Smooth muscle cell (in vitro differentiated cells): ENCODE results near the gene UNC119B. TPM values are rescaled to one million over a fixed set of nuclear protein-coding genes. Genes with fewer than 3 reads are reported as not detected.

Source experiments
- DNase-seq: peaks from one replicate; lab custom pipeline; 2025; ENCODE audit not compliant: unreplicated experiment; lab: John Stamatoyannopoulos, UW
- H2AFZ ChIP-seq: fragments of 200-600 bp; sonication (generic); 2 replicates; pipeline ENCODE4 v1.6.0; 2016; ENCODE audit warnings: antibody characterized with exemption, low read depth, mild to moderate bottlenecking
- H3F3A ChIP-seq: fragments of 200-600 bp; sonication (generic); 2 replicates; pipeline ENCODE4 v1.6.0; 2017; ENCODE audit warnings: antibody characterized with exemption, low read depth
- H3K27ac ChIP-seq: fragments of 200-600 bp; sonication (generic); 2 replicates; pipeline ENCODE4 v1.5.1; 2016; ENCODE audit warnings: low read depth, mild to moderate bottlenecking
- H3K27me3 ChIP-seq: fragments of 200-600 bp; sonication (generic); 2 replicates; pipeline ENCODE4 v1.6.1; 2016; ENCODE audit warnings: low read depth, mild to moderate bottlenecking
- H3K36me3 ChIP-seq: fragments of 200-600 bp; sonication (generic); 2 replicates; pipeline ENCODE4 v1.5.1; 2016; ENCODE audit warnings: low read depth
- H3K4me1 ChIP-seq: fragments of 200-600 bp; sonication (generic); 2 replicates; pipeline ENCODE4 v1.5.1; 2016; ENCODE audit warnings: low read depth
- H3K4me2 ChIP-seq: fragments of 200-600 bp; sonication (generic); 2 replicates; pipeline ENCODE4 v1.6.0; 2016; ENCODE audit warnings: mild to moderate bottlenecking
- H3K4me3 ChIP-seq: fragments of 200-600 bp; sonication (generic); 2 replicates; pipeline ENCODE4 v1.5.1; 2016; ENCODE audit warnings: mild to moderate bottlenecking
- H3K79me2 ChIP-seq: fragments of 200-600 bp; sonication (generic); 2 replicates; pipeline ENCODE4 v1.6.0; 2016; ENCODE audit warnings: low read depth, mild to moderate bottlenecking
- H3K9ac ChIP-seq: fragments of 200-600 bp; sonication (generic); 2 replicates; pipeline ENCODE4 v1.6.0; 2016; ENCODE audit warnings: low read depth
- H3K9me3 ChIP-seq: fragments of 200-600 bp; sonication (generic); replicated peaks from 2 replicates; pipeline ENCODE4 v1.5.1; 2016; ENCODE audit warnings: low read depth
- H4K20me1 ChIP-seq: fragments of 200-600 bp; sonication (generic); 2 replicates; pipeline ENCODE4 v1.6.0; 2016; ENCODE audit warnings: low read depth
- WGBS: methylation state at CpG from one replicate; pipeline ENCODE4 v1.1.7; 2016; ENCODE audit warnings: low lambda C conversion rate; 5-methylcytosine and 5-hydroxymethylcytosine counted together
- polyA plus RNA-seq: library from polyadenylated mRNA; unstranded; fragments of >200 nt; fragmentation: Nextera tagmentation; extraction: Ambion mirVana; gene quantifications from 2 replicates; pipeline ENCODE4 v1.2.1, GENCODE V29; 2016
- total RNA-seq: library from RNA; depleted of rRNA; stranded (reverse); fragments of >200 nt; gene quantifications from 2 replicates; pipeline ENCODE4 v1.2.3, GENCODE V29; 2014
- TF ChIP-seq, protein P1 (sequence below): fragments of 200-600 bp; sonication (generic); IDR thresholded peaks from 2 replicates; pipeline ENCODE4 v1.5.1; 2017; ENCODE audit warnings: borderline replicate concordance, mild to moderate bottlenecking, antibody characterized with exemption; ENCODE audit not compliant: insufficient read depth, poor library complexity, severe bottlenecking

The UNC119B gene
- total and polyA plus RNA-seq, 2 experiments from 2014 or later = 9.8 to 18.9 TPM

DNA sequence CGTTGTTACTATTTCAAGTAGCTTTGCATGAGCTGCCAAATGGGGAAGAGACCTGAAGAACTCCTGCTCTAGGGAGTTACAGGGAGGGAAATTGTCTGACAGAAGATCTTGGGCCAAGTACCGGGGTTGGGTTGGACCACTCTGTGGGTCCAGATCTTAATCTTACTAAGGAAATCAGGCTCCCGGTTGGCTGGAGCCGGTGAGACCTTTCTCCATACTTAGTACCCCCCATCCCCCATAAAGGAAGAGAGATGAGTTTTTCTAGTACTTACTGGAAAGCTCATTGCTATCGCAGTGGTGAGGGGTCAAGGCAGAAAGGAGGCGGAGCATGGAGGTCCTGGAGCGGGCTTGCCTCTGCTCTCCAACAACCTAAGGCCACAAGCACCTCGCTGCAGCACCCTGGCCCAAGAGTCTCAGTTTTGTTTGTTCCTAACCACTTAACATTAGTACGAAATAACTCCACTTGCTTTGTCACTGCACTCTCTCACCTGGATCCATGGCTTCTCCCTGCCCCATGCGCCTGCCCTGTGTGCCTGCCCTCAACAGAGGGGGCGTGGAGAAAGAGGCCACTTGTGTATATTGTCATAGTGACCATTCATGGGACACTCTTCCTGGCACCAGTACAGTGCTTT, 6.8 kb upstream of the UNC119B start:
- Histone ChIP-seq H3K27me3 (no peaks in the 10 kb centered on the region), H3K4me3 (no peak overlapping the region), H3K4me2 (no peak overlapping the region), H3F3A (no peaks in the 10 kb centered on the region), H3K4me1 (no peaks in the 10 kb centered on the region), H3K9ac (no peak overlapping the region), H3K79me2 (no peaks in the 10 kb centered on the region), H4K20me1 (peaks cover 18% of the 10 kb centered on the region), H3K27ac (no peak overlapping the region), H2AFZ (no peak overlapping the region), H3K9me3 (no peaks in the 10 kb centered on the region), H3K36me3 (peaks cover 6% of the 10 kb centered on the region)
- WGBS = 93% methylated on average over 11 of the region's 11 CpGs
- TF ChIP-seq, protein P1, sequence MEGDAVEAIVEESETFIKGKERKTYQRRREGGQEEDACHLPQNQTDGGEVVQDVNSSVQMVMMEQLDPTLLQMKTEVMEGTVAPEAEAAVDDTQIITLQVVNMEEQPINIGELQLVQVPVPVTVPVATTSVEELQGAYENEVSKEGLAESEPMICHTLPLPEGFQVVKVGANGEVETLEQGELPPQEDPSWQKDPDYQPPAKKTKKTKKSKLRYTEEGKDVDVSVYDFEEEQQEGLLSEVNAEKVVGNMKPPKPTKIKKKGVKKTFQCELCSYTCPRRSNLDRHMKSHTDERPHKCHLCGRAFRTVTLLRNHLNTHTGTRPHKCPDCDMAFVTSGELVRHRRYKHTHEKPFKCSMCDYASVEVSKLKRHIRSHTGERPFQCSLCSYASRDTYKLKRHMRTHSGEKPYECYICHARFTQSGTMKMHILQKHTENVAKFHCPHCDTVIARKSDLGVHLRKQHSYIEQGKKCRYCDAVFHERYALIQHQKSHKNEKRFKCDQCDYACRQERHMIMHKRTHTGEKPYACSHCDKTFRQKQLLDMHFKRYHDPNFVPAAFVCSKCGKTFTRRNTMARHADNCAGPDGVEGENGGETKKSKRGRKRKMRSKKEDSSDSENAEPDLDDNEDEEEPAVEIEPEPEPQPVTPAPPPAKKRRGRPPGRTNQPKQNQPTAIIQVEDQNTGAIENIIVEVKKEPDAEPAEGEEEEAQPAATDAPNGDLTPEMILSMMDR = no peak
- DNase-seq = no peak

DNA sequence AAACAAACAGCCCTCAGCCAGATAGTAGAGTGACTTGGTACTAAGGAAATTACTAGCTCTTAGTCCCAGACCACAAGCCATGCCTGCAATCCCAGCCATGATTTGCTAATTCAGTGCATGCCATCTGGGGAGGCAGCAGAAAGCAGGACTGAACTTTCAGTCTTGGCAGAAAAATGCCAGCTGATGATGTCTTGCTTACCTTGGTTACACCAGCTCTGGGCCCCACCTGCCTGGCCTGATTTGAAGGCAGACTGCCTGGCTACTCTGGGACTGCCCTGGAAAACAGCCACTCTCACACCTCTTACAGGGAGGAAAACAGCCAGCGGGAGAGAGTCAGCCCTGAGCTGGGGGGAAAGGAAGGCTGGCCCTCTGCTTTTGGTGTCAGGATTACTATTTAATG, 4.6 kb upstream of the UNC119B start:
- peaks cover 4% of the 10 kb centered on the region for H3F3A ChIP-seq
- no peak for DNase-seq
- peaks cover 5% of the 10 kb centered on the region for H3K36me3 ChIP-seq

DNA sequence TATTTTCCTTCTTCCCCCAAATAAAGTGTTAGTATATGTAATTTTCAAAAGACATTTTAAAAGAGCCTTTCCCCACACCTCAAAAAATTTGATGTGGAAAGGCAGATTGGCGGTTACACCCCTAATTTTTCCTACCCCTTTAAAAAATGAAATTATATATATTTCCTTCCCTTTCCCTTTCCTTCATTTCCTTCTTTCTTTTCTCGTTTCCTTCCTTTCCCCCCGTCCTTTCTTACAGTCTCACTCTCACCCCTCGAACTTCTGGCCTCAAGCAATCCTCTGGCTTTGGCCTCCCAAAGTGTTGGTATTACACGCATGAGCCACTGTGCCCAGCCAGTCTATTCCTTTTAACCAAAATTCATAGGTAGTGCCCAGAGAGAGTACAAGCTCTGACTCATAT, 4.2 kb upstream of the UNC119B start:
- H3K4me1 ChIP-seq = peaks cover 7% of the 10 kb centered on the region
- H2AFZ ChIP-seq = no peak overlapping the region
- H3K4me3 ChIP-seq = no peak overlapping the region
- H3K4me2 ChIP-seq = no peak overlapping the region
- peaks cover 1% of the 10 kb centered on the region for H3K36me3 ChIP-seq
- whole genome bisulfite sequencing = 93% methylated on average over 5 of the region's 5 CpGs
- H3K9me3 ChIP-seq = no peaks in the 10 kb centered on the region
- no peak for DNase-seq
- H3F3A ChIP-seq = peaks cover 4% of the 10 kb centered on the region
- peaks cover 7% of the 10 kb centered on the region for H3K79me2 ChIP-seq
- H3K27me3 ChIP-seq = no peaks in the 10 kb centered on the region
- H3K9ac ChIP-seq = no peak overlapping the region
- TF ChIP-seq, protein P1 = no peak
- no peaks in the 10 kb centered on the region for H4K20me1 ChIP-seq
- no peak overlapping the region for H3K27ac ChIP-seq

More for the DNA sequence above, 4.6 kb upstream of the UNC119B start:
- TF ChIP-seq, protein P1 = no peak
- Histone ChIP-seq H3K4me2 (no peak overlapping the region), H3K27ac (no peak overlapping the region), H3K4me3 (no peak overlapping the region), H3K9ac (no peak overlapping the region), H3K4me1 (peaks cover 6% of the 10 kb centered on the region), H3K27me3 (no peaks in the 10 kb centered on the region), H3K79me2 (peaks cover 3% of the 10 kb centered on the region), H4K20me1 (no peaks in the 10 kb centered on the region), H3K9me3 (no peaks in the 10 kb centered on the region), H2AFZ (no peak overlapping the region)
- WGBS = 90% methylated on average over 1 of the region's 1 CpG

DNA sequence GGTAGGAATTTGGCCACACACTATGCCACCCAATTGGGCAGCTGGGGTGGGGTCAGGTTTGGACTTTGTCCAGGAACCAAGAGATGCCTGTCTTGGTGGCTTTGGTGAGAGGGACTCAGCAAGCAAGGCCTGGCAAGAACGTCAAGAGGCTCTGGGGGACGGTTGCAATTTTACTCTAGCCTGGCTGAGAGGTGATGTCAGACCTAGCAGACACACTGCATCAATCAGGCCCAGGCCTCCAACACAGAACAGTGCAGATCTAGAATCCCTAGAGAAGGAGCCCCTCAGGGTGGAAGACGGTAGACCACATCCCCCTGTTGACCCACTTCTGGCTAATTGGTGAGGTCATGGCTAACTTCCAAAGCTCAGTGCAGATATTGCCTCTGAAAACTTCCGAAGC, 1.6 kb upstream of the UNC119B start:
- Histone ChIP-seq H3F3A (peaks cover 14% of the 10 kb centered on the region), H3K4me1 (peaks cover 16% of the 10 kb centered on the region), H3K4me3 (no peak overlapping the region), H2AFZ (no peak overlapping the region), H3K4me2 (no peak overlapping the region), H3K36me3 (no peaks in the 10 kb centered on the region), H3K79me2 (peaks cover 24% of the 10 kb centered on the region), H3K9me3 (no peaks in the 10 kb centered on the region), H3K27me3 (no peaks in the 10 kb centered on the region), H3K9ac (no peak overlapping the region), H3K27ac (no peak overlapping the region), H4K20me1 (peaks cover 17% of the 10 kb centered on the region)
- WGBS = 74% methylated on average over 4 of the region's 4 CpGs
- TF ChIP-seq, protein P1 = no peak
- no peak for DNase-seq
